Stimulated activated CD8-positive, alpha-beta memory T cell treated with anti-CD3 and anti-CD28 coated beads, Interleukin-4, amount 100 ng/mL, for 1 hour (primary cell): Measurements from ENCODE around the gene SULF2.

ENCODE experiments used
- DNase-seq, 2 donors: peaks; one replicate each; pipeline ENCODE4 v3.0.0-alpha.2; 2020; ENCODE audit warnings: low read depth in 2 of 2, low spot score in 1 of 2

Gene SULF2

DNA sequence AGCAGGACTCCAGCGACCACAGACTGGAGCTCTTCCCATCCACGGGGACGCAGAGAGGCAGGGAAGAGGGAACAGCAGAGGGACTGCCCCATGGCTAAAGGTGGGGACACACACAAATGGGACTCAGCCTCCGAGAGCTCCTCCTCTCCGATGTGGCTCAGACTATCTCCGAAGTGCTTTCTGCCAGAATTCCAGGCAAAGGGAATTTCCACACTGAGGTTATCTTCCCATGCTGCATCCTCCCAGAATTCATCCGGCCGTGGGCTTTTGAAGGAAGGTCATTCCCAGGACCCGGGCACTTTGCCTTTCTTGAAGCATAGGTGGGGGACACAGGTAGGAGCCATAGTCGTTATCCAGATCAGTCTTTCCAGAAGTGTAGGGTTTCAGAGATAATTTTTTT, 67.9 kb downstream of the SULF2 start:
- no peak for DNase-seq

DNA sequence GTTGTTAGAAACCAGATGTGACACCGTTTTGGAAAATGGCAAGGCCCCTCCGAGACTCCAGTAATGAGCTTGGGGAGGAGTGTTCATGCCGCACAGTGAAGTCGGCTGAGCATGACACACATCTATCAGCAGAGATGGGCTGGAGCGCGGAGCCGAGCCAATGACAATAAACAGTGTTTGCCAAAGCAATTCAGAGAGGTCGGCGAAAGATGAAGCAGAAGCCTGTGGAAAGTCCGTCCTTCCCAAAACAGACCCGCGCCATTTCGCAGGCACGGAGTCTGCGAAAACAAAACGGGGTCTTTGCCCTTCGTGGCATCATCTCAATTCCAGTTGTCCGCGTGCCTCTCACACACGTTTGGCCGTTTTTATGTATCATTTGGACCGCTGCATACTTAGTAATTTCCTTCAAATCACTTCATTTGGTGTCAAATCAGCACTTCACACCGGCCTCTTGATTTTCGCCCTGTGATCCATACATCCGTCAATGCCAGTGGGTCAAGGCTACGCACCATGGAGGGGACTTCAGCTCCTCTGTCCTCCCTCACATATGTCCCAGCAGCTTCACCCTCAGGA, 71.3 kb downstream of the SULF2 start:
- no peak for DNase-seq

DNA sequence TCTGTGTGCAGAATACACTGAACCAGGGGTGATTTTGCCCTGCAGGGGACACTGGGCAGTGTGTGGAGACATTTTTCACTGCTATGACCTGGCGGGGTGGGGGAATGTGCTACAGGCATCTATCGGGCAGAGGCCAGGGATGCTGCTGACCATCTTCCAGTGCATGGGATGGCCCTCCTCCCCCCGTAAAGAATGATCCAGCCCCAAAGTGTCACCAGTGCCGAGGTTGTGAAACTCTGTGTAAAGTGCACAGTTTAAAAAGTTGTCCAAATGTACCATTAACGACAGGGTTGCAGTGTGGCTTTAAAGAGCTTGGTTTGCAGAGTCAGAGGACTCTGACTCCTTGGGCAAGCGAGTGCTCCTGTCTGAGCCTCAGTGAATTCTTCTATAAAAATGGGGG, 72.1 kb downstream of the SULF2 start:
- no peak for DNase-seq

DNA sequence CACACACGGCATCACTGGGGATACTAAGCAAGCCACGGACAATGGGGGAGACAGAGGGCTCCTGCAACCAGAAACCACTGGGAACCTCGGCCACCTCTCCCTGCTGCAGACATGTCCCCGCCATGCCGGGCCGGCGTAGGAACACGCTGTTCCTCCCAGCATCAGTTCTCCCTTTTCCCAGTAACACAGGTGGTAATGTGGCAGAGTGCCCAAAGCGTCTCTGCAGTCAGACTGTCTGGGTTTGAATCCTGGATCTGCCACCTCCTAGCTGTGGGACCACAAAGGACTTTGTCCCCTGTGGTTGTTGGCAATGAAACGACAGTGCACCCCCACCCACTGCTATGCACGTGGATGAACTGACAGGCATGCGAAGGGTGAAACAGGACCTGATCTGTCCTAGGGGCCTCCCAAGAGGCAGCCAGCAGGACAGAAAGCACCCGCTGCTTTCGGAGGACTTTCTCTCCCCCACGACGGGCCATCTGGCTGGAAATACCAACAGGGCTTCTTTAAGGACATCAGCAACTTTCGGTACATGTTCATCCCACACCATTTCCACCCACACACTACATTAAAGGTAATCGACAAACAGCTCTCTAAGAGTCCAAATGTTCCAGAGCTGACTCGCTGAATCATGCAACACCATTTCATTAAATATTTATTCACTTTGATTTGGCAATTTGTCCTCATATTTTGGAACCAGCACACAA, 74.1 kb downstream of the SULF2 start:
- DNase-seq = no peak

DNA sequence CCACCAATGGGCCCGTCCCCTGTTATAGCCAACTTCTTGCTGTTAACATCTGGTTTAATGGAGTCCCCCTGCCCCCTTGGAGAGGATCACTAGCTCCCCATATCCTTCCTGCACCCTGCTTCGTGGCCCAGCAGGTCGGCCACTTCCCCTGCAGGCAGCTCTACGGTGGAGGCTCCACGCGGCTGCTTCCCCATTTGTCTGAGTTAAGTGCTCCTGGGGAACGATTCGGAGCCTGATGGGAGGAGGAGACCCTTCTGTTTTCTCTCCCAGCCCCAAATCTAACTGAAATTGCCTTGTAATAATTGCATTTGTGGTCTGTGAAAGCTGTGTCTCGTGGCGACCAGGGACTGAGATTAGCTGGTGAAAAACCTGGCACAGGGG, 74.6 kb downstream of the SULF2 start:
- DNase-seq = no peak

DNA sequence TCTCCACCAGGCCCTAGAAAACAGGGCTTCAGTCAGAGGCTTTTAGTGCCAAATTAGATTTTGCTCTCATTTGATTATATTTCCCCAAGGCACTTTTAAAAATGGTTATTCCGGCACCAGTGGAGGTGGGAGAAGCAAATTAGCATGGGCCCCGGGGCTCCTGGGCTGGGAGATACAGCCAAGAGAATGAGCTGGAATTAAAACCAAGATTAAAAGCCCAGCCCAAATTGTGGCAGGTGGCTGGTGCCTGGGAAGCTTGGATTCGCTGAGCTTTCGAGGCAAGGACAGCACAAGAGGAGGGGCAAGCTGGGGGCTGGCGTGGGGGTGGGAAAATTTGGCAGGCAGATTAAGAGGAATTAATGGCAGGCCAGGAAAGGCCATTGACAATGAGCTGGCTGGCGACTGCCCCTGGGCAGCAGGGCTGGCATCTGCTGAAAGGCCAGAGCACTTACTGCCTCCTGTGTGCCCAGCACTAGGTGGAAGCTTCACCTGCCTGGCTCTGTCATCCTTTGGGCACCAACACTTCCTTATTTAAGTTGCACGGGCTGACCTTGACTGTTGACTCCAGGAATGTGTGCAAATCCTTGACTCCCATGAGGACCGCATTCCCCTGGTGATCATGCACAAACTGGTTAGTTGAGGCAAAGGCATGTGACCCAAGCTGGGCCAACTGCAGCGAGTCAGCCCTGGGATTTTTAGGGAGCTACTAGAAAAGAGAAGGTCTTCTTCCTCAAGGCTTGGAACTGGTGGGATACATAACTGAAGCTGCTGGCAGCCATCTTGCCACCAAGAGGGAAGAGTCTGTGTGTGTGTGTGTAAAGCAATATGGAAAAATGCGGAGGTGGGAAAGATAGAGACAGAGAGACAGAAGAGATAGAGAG, 76.1 kb downstream of the SULF2 start:
- no peak for DNase-seq

DNA sequence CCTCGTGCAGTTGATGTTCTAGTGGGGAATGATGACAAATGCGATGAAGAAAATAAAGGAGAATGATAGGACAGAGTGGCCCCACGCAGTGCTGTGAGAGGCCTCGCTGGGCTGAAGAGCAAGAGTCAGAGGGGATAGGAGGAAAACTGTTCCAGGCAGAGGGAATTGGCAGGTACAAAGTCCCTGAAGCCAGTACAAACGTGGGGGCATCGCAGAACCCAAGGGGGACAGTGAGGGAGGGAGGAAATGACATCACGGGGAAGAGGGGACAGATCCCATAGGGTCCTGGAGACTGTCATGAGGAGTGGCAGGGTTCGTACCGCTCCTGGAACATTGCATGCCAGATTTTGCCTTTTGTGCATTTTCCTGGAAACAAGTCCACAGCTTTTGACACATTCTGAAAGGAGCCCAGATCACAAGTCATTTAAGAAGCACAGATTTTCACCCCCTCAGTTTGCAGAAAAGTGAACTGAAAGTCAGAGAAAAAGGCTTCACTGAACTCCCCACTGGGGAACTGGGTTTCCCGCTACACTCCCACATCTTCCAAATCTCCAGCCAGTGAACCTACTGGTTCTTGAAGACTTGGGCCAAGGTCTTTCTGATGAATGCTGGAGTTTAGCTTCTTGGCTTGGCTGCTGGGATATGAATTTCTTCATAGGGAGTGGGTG, 77.0 kb downstream of the SULF2 start:
- no peak for DNase-seq

DNA sequence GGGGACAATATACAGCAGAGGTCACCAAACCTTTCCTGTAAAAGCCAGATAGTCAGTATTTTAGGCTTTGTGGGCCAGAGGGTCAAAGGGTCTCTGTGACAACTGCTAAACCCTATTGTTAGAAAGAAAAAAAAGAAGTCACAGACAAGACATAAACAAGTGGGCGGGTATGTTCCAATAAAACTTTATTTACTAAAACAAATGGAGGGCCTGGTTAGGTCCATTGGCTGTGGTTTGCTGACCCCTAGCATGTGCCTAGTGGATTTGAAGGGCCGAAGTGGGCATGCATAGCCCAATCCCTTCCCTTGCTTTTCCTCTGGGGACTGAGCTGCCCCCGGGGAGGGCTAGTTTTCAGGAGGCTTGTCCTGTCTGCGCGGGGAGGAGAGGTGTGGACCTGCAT, 78.9 kb downstream of the SULF2 start:
- DNase-seq = no peak

DNA sequence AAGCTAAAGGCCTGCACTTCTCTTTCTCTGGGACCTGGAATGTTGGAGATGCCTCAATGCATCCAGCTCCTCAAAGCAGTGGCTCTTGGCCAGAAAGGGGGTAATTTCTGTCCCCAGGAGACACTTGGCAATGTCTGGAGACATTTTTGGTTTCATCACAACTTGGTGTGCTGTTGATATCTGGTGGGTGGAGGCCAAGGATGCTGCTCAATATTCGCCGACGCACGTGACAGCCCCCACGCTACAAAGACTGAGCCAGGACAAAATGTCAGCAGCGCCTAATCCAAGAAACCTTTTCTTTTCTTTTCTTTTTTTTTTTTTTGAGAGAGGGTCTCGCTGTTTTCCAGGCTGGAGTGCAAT, 79.8 kb downstream of the SULF2 start:
- DNase-seq = no peak

DNA sequence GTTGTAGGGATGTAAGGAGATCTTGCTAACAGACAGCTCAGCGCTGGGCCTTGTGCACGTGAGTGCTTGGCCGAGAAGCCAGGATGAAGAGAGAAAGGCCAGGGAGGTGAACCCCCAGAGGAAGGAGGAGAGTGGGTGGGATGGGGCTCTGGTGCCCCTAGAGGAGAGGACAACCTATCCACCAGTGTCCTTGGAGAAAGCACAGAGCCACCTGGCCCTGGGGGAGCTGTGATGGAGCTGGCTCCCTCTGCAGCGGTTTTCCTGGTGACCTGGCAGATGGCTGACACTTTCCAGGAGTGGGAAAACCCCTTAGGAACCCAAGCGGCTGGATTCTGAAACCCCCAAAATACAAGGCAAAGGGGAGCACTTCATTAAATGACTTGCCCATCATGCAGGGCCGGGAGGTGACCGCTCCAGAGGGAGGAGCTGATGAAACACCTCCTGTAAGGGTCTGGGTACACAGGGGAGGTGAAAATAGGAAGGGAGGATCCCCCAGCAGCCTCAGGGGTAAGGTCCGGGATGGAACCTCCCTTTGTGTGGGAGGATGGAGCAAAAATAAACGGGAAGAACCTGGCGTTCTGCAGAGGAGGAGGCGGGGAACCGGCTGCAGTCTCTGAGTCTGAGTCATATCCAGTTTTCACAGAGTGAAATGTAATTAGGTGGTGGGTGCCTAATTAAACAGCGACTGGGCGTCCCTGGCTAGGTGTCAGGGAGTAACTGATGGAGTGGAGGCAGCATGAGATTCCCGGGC, 80.4 kb downstream of the SULF2 start:
- no peak for DNase-seq

DNA sequence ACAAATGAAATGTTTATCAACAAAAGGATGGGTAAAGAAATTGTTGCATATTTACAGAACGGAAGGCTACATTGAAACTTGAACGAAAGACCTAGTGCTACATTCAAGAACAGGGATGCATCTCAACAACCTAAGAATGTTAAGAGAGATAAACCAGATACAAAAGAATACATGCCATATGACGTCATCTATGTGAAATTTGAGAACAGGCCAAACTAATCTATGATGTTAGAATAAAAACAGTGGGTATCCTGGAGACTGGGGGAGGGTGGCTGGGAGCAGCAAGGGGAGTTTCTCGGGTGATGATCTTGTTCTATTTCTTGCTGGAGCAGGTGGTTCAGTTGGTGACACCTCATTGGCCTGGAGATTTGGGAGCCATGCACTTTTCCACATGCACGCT, 81.5 kb downstream of the SULF2 start:
- DNase-seq = no peak

DNA sequence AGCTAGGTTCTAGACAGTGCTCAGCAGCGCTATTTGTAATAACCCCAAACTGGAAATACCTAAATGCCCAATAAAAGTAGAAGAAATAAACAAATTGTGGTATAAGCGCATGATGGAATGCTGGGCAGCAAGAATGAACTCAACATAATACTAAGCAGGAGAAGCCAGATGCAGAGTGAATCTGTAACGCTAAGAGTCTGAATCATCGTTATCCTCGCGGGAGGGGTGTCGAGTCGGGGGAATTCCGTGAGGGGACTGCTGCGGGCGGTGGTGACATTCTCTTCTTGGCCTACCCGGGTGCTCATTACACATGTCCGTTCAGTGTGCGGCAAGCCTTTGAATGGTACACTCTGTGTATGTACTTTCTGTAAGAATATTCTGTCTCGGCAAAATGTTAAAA, 83.7 kb downstream of the SULF2 start:
- DNase-seq = no peak

DNA sequence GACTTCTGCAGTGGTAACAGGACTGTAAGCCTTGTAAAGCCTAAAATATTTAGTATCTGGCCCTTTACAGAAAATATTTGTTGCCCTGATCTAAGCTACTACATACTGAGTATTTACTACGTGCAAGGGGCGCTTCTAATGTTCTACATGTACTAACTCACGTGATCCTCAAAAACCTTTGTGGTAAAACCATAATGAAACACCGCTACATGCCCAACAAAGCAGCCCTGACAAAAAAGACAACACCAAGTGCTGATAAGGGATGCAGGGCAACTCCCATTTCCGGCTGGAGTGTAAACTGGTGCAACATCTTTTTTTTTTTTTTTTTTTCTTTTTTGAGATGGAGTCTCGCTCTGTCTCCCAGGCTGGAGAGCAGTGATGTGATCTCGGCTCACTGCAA, 85.0 kb downstream of the SULF2 start:
- DNase-seq = no peak

DNA sequence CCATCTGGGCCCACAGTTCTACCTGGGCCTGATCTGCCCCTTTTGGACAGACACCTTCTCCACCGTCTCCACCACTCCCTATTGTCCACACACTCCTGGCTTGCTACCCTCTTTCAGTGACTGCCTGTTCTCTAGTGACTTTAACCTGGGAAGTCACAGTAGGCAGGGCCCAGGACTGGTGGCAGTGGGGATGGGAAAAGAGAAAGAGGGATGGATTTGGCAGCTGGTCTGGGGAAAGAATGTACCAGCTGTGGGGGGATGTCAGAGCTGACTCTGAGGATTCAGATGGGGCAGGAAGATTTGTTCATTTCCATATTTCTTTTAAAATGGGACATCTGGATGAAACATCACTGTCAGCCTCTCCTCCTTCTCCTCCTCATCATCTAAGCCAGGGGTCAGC, 85.5 kb downstream of the SULF2 start:
- no peak for DNase-seq

DNA sequence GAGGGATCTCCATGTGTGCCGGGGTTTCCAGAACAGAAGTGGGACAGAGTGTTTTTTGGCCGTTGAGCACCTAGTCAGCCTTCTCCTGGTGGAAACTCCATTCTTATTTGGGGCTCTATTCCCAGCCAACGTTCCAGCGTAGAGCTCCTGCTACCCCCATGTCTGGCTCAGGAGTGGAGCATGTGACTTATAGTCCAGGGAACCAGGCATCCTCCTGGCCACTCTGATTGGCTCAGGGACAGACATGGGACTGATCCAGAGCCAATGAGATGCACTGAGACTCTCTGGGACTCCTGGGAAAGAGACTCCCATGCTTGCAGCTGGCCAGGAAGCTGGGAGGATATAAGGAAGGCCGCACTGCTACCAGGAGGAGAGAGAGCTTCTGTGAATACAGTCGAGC, 87.1 kb downstream of the SULF2 start:
- no peak for DNase-seq

DNA sequence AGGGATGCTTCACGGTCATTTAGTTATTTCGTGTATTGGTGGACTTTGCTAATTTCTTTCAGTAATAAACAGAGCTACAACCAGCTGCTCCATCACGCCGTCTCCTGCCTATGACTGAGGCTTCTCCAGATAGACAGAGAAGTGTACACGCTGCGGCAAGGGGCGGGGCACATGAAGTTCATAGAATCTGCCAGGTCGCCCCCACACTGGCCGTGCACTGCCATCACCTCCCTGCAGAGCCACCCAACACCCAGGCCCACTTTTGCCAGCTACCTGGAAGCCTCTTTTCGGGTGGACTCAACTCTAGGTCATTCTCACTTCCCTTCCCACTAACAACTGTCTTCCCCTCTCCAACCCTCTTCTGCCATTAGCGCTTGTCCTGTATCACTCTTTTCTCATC, 88.4 kb downstream of the SULF2 start:
- no peak for DNase-seq

DNA sequence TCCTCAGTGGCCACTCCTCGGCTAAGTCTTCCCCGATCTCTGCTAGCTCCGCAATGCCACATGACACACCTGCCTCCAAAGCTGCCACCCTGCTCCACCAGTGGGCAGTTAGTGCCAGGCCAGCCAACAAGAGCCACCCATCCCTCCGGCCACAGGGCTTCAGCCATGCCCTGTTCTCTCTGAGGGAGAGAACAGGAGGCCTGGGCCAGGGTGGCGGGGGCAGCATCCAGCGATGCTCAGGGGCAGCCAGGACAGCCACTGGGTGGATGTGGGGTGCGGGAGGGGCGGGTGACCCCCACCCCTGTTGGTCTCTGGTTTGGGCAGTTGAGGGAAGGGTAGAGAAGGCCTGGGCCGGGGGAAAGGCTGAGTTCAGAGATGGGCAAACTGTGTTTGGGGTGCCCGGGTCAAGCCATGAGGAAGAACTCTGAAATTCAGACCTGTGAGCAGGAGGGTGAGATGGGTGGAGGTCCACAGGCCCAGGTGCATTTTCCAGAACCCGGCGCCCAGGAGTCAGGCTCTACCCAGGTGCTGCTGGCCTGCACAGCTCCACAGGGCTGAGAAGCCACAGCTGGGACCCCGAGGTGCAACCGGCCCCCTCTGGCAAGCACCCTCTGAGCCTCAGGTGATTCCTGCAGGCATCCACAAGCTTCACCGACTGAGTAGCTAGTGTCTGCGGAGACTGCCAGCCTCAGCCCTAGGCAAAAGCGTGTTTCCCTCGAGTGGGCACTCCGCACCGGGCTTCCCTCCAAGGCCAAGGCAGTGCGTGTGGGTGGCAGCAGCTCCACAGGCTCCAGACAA, 91.1 kb downstream of the SULF2 start:
- no peak for DNase-seq

DNA sequence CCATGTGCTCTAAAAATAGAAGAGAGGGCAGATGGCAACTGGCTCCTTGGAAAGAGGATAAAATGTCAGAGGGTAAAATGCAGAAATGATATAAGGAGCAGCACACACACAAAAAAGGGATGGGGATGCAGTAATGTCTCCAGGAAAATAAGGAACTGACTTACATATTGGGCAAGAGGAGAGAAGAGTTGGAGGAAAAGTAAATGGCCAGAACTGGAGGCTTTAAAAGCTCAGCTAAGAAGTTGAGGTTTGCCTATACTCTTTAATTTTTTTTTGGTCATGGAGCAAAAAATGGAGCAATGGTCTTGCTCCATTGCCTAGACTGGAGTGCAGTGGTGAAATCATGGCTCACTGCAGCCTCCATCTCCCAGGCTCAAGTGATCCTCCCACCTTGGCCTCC, 93.7 kb downstream of the SULF2 start:
- DNase-seq = no peak

DNA sequence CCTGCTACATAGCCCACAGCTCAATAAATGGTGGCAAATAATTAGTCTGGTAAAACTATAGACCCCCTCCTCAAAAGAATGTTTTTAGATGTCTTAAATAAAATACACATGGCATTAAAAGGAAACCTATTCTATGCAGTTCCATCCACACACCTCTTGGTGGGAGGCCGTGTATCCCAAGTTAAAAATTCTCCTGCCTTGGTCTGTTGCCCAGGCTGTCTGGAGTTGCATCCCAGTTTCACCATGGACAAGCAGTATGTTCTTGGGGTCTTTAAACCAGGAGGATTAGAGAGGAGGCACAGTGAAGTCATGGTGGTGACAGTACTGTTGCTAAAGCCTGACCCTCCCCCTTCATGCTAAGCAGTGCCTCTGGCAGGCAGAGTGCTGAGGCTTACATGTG, 95.5 kb downstream of the SULF2 start:
- no peak for DNase-seq
